ENCODE measurements around the gene SYNC. TPM values are rescaled to one million over a fixed set of nuclear protein-coding genes. Genes with fewer than 3 reads are reported as not detected.

The SYNC gene
- total RNA-seq, 4 donors from 2014 or later: 4.7 to 61.0 (median 18.1) TPM

- TF ChIP-seq POLR2A (IDR thresholded peaks at IDR 0.05) (no peak), CTCF (IDR thresholded peaks at IDR 0.05) (no peak)
- Histone ChIP-seq H3K9me3 (no peaks in the 10 kb centered on the region), H3K4me1 (no peaks in the 10 kb centered on the region), H3K27ac (no peak overlapping the region), H3K27me3 (no peaks in the 10 kb centered on the region), H3K4me3 (no peak overlapping the region), H3K36me3 (no peaks in the 10 kb centered on the region)
- intact Hi-C loops (cut with DNase I; ENCODE audit: low total_unique reads): no loop called here
- DNase-seq: peak; percentile 39 to 50
Measured at GRCh38 chr1:32724678-32725614, 22.4 kb upstream of the SYNC start.

DNA sequence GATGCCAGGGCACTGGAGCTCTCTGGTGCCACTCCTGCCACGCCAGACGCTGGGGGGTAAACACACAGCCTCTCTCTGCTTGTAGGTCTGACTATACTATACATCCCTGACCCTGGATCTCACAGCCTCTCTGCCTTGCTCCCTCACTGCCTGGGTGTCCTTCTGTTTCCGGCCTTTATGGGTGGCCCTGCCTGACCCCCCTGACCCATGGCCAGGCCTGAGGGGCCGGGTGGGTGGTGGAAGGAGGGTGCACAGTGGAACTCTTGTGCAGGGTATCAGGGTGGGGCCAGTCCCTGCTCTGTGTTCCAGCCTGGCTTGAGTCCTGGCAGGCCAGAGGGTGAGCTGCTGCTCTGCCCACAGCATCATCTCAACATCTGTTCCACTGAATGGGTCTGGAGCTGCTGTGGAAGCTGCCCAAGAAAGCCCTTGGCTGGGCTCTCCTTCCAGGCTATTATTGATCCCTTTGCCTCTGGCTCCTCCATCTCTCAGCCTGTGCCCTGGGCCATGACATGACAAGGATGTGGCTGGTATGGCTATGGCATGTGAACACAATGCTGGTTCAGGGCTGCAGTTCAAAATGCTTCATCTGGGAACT lies 17.2 kb upstream of the SYNC start:
- intact Hi-C loops (cut with DNase I; ENCODE audit: low total_unique reads): no loop called here
- DNase-seq: no peak
- H3K9me3 ChIP-seq: no peaks in the 10 kb centered on the region
- no peak overlapping the region for H3K4me3 ChIP-seq
- no peak for TF ChIP-seq CTCF (IDR thresholded peaks at IDR 0.05)
- no peak overlapping the region for H3K27ac ChIP-seq
- H3K27me3 ChIP-seq: no peaks in the 10 kb centered on the region
- H3K4me1 ChIP-seq: no peaks in the 10 kb centered on the region
- H3K36me3 ChIP-seq: no peaks in the 10 kb centered on the region

DNA sequence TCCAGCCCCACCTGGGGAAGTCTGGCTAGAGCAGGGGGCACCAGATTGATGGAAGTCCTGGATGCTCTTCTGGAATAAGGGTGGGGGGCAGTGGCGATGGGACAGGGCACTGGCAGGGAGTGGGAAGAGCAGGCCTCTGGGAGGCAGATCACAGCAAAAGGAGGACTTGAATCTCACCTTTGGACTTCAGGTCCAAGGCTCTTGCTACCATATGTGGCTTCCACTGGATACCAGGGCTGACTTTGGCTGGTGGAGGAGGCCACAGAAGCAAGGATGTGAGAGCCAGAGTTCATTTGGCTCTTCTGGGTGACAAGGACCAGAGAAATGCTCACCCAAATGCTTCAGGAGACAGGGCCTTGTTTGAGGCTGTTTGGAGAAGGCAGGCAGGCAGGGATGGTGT lies 16.0 kb upstream of the SYNC start:
- Histone ChIP-seq H3K4me3 (no peak overlapping the region), H3K9me3 (no peaks in the 10 kb centered on the region), H3K36me3 (no peaks in the 10 kb centered on the region), H3K27me3 (no peaks in the 10 kb centered on the region), H3K4me1 (no peaks in the 10 kb centered on the region), H3K27ac (no peak overlapping the region)
- no peak for TF ChIP-seq CTCF (IDR thresholded peaks at IDR 0.05)
- TF ChIP-seq POLR2A (IDR thresholded peaks at IDR 0.05): no peak
- no peak for DNase-seq
- intact Hi-C loops (cut with DNase I; ENCODE audit: low total_unique reads): no loop called here

DNA sequence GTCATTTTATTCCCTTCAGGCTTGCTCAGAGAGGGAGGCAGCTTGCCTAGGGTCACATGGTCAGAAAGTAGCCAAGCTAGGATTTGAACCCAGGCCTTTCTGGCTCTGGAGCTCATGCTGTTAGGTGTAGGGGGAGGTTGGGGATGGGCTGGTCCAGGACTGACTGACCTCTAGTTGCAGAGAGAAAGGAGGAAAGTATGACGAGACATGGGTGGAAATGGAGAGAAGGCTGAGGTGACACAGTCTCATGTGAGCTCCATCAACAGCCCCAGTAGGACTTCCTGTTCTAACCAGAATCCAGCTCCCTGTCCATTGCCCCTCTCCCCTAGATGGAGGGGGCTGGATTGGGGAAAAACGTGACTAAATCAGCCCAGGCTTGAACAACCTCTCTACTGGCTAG lies 15.5 kb upstream of the SYNC start:
- no peaks in the 10 kb centered on the region for H3K27me3 ChIP-seq
- intact Hi-C loops (cut with DNase I; ENCODE audit: low total_unique reads): no loop called here
- H3K4me3 ChIP-seq: no peak overlapping the region
- no peak for DNase-seq
- no peaks in the 10 kb centered on the region for H3K9me3 ChIP-seq
- no peak overlapping the region for H3K27ac ChIP-seq
- H3K4me1 ChIP-seq: no peaks in the 10 kb centered on the region
- no peaks in the 10 kb centered on the region for H3K36me3 ChIP-seq
- TF ChIP-seq CTCF (IDR thresholded peaks at IDR 0.05): no peak
- no peak for TF ChIP-seq POLR2A (IDR thresholded peaks at IDR 0.05)

GRCh38 chr1:32717503-32717902 lies 14.9 kb upstream of the SYNC start:
- no peak for TF ChIP-seq POLR2A (IDR thresholded peaks at IDR 0.05)
- TF ChIP-seq CTCF (IDR thresholded peaks at IDR 0.05): no peak
- DNase-seq: no peak
- Histone ChIP-seq H3K4me3 (no peak overlapping the region), H3K4me1 (no peaks in the 10 kb centered on the region), H3K27me3 (no peaks in the 10 kb centered on the region), H3K27ac (no peak overlapping the region), H3K9me3 (no peaks in the 10 kb centered on the region), H3K36me3 (no peaks in the 10 kb centered on the region)
- intact Hi-C loops (cut with DNase I; ENCODE audit: low total_unique reads): no loop called here
